Nephron progenitor cell (in vitro differentiated cells): Measurements from ENCODE around the gene CDKN1B.

Experiments used
- DNase-seq: peaks from one replicate; pipeline ENCODE4 v3.0.0; 2021
- H3K27ac Mint-ChIP-seq: 2 replicates; pipeline ENCODE4 v1.8.0; 2021; ENCODE audit warnings: mild to moderate bottlenecking, moderate library complexity, mixed read lengths
- H3K27me3 Mint-ChIP-seq: 2 replicates; pipeline ENCODE4 v1.8.0; 2021; ENCODE audit warnings: mild to moderate bottlenecking, low read depth, mixed read lengths; ENCODE audit not compliant: poor library complexity
- H3K36me3 Mint-ChIP-seq: 2 replicates; pipeline ENCODE4 v1.8.0; 2021; ENCODE audit warnings: low read depth, mixed read lengths
- H3K4me1 Mint-ChIP-seq: 2 replicates; pipeline ENCODE4 v1.8.0; 2021; ENCODE audit warnings: mixed read lengths
- H3K4me3 Mint-ChIP-seq: 2 replicates; pipeline ENCODE4 v1.8.0; 2021; ENCODE audit warnings: mild to moderate bottlenecking, moderate library complexity, mixed read lengths
- H3K9me3 Mint-ChIP-seq: 2 replicates; pipeline ENCODE4 v1.8.0; 2021; ENCODE audit warnings: mild to moderate bottlenecking, moderate library complexity, mixed read lengths
- TF ChIP-seq, protein P1 (sequence below): fragments of 200-600 bp; sonication (generic); IDR thresholded peaks from 2 replicates; pipeline ENCODE4 v1.5.0; 2021; ENCODE audit warnings: antibody characterized with exemption

Gene CDKN1B

DNA sequence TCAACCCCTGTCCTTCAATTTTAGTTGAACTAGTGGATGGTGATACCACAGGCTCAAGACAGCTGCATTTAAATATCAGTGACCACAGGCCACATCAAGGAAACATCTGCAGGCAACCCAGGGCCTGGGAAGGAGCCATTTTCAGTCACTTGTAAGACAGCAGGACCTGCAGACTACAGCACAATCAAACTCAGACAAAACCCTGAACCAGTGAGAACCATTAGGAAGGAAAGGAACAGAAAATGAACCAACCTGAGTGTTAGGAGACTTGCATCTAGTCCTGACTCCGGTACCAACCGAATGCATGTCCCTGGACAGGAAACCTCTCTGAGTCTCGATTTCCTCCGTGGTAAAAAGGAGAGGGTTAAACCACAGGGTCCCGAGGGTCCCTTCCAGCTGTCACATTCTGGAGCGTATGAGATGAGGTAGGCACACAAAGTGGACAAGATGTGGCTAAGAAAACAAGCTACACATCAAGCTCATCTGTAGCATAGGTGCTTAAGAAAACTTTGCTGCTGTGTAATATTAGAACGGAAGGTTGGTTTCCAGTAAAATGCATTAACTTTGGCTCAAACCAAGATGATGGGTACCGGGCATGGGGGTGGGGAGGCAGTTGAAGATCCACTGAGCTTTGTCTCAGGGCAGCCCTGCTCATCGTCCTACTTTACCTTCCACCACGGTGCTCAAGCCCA, 1.6 kb upstream of the CDKN1B start:
- peaks cover 13% of the 10 kb centered on the region for H3K27me3 Mint-ChIP-seq
- no peak for DNase-seq
- no peaks in the 10 kb centered on the region for H3K9me3 Mint-ChIP-seq
- H3K36me3 Mint-ChIP-seq, result peaks cover 15% of the 10 kb centered on the region
- peaks cover 58% of the 10 kb centered on the region for H3K4me1 Mint-ChIP-seq
- H3K27ac Mint-ChIP-seq, result peak overlapping the region; percentile 62
- TF ChIP-seq, protein P1, sequence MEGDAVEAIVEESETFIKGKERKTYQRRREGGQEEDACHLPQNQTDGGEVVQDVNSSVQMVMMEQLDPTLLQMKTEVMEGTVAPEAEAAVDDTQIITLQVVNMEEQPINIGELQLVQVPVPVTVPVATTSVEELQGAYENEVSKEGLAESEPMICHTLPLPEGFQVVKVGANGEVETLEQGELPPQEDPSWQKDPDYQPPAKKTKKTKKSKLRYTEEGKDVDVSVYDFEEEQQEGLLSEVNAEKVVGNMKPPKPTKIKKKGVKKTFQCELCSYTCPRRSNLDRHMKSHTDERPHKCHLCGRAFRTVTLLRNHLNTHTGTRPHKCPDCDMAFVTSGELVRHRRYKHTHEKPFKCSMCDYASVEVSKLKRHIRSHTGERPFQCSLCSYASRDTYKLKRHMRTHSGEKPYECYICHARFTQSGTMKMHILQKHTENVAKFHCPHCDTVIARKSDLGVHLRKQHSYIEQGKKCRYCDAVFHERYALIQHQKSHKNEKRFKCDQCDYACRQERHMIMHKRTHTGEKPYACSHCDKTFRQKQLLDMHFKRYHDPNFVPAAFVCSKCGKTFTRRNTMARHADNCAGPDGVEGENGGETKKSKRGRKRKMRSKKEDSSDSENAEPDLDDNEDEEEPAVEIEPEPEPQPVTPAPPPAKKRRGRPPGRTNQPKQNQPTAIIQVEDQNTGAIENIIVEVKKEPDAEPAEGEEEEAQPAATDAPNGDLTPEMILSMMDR, result no peak
- H3K4me3 Mint-ChIP-seq, result peak overlapping the region; percentile 77

- H3K27me3 Mint-ChIP-seq, result peaks cover 13% of the 10 kb centered on the region
- H3K4me1 Mint-ChIP-seq, result peaks cover 64% of the 10 kb centered on the region
- no peak for DNase-seq
- H3K36me3 Mint-ChIP-seq, result peaks cover 22% of the 10 kb centered on the region
- H3K27ac Mint-ChIP-seq, result peak overlapping the region; percentile 62
- TF ChIP-seq, protein P1, result no peak
- no peaks in the 10 kb centered on the region for H3K9me3 Mint-ChIP-seq
- H3K4me3 Mint-ChIP-seq, result peak overlapping the region; percentile 77
Measured at GRCh38 chr12:12716151-12716792, 896 bp upstream of the CDKN1B start.

GRCh38 chr12:12717586-12718380, 615 bp downstream of the CDKN1B start:
- TF ChIP-seq, protein P1, result no peak
- peak overlapping the region; percentile 96 for H3K4me3 Mint-ChIP-seq
- peaks cover 32% of the 10 kb centered on the region for H3K36me3 Mint-ChIP-seq
- peak overlapping the region; percentile 97 for H3K27ac Mint-ChIP-seq
- peaks cover 77% of the 10 kb centered on the region for H3K4me1 Mint-ChIP-seq
- no peaks in the 10 kb centered on the region for H3K9me3 Mint-ChIP-seq
- H3K27me3 Mint-ChIP-seq, result peaks cover 19% of the 10 kb centered on the region
- DNase-seq, result peak; percentile 62

GRCh38 chr12:12718381-12718759, 1.2 kb downstream of the CDKN1B start:
- TF ChIP-seq, protein P1, result no peak
- peaks cover 19% of the 10 kb centered on the region for H3K27me3 Mint-ChIP-seq
- peak overlapping the region; percentile 96 for H3K4me3 Mint-ChIP-seq
- peaks cover 79% of the 10 kb centered on the region for H3K4me1 Mint-ChIP-seq
- H3K27ac Mint-ChIP-seq, result no peak overlapping the region
- H3K9me3 Mint-ChIP-seq, result no peaks in the 10 kb centered on the region
- peaks cover 32% of the 10 kb centered on the region for H3K36me3 Mint-ChIP-seq
- DNase-seq, result no peak

DNA sequence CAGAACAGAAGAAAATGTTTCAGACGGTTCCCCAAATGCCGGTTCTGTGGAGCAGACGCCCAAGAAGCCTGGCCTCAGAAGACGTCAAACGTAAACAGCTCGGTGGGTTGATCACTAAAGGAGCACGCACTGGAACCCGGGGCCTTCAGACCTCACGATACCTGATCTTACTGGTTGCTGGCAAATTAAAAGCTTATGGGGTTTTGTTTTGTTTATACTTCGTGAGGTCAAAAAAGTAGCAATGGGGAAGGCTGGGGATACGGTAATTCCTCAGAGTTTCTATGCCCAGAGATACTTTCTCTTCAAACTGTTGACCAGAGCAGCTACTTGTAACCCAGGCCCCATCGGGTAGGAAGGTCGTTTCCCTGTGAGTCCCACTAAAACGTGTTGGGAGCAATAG, 1.7 kb downstream of the CDKN1B start:
- Mint-ChIP-seq H3K27ac (peak overlapping the region; percentile 44), H3K27me3 (peaks cover 20% of the 10 kb centered on the region), H3K4me1 (peaks cover 78% of the 10 kb centered on the region), H3K36me3 (peaks cover 32% of the 10 kb centered on the region), H3K4me3 (peak overlapping the region; percentile 96), H3K9me3 (no peaks in the 10 kb centered on the region)
- TF ChIP-seq, protein P1, result no peak
- DNase-seq, result peak; percentile 7
